ENCODE measurements around the gene XYLT1.
A peak's percentile ranks its signal among the peaks of the same experiment; 100 is the strongest.
"Not testable (repeated sequence)": the region's sequence is repeated elsewhere in the genome, so short reads cannot be mapped to it uniquely, and the experiment has no call there.

The XYLT1 gene

GRCh38 chr16:17488506-17488905 is 17.7 kb upstream of the XYLT1 start:
- no peak for DNase-seq

- no peak for DNase-seq
These were observed 12.6 kb upstream of the XYLT1 start for GRCh38 chr16:17483351-17483750.

- not testable (repeated sequence) for DNase-seq
These were observed 11.6 kb upstream of the XYLT1 start for GRCh38 chr16:17482341-17482740.

- DNase-seq = no peak
These were observed 11.0 kb upstream of the XYLT1 start for GRCh38 chr16:17481736-17482135.

GRCh38 chr16:17477260-17477545 is 6.4 kb upstream of the XYLT1 start:
- DNase-seq = not testable (repeated sequence)

GRCh38 chr16:17476414-17477259 is 5.9 kb upstream of the XYLT1 start:
- peak; percentile 57 for DNase-seq

- DNase-seq = no peak
These were observed 4.3 kb upstream of the XYLT1 start for GRCh38 chr16:17475104-17475503.

GRCh38 chr16:17474572-17474971 is 3.8 kb upstream of the XYLT1 start:
- DNase-seq = no peak

- DNase-seq = no peak
These were observed 3.3 kb upstream of the XYLT1 start for GRCh38 chr16:17474037-17474436.

GRCh38 chr16:17471719-17472461 is 1.1 kb upstream of the XYLT1 start:
- DNase-seq = no peak

GRCh38 chr16:17470182-17470907 is 415 bp downstream of the XYLT1 start:
- peak; percentile 22 for DNase-seq

GRCh38 chr16:17469741-17470181 is 999 bp downstream of the XYLT1 start:
- peak; percentile 24 for DNase-seq

- DNase-seq = no peak
These were observed 1.6 kb downstream of the XYLT1 start for GRCh38 chr16:17469011-17469740.

GRCh38 chr16:17468611-17469010 is 2.1 kb downstream of the XYLT1 start:
- no peak for DNase-seq

GRCh38 chr16:17467923-17468540 is 2.7 kb downstream of the XYLT1 start:
- peak; percentile 56 for DNase-seq

- no peak for DNase-seq
These were observed 3.9 kb downstream of the XYLT1 start for GRCh38 chr16:17466876-17467275.

GRCh38 chr16:17465460-17465859 is 5.3 kb downstream of the XYLT1 start:
- DNase-seq = no peak

GRCh38 chr16:17463335-17463734 is 7.4 kb downstream of the XYLT1 start:
- no peak for DNase-seq

- DNase-seq = no peak
These were observed 8.6 kb downstream of the XYLT1 start for GRCh38 chr16:17461951-17462729.

GRCh38 chr16:17460890-17461289 is 9.9 kb downstream of the XYLT1 start:
- no peak for DNase-seq

- DNase-seq = no peak
These were observed 10.7 kb downstream of the XYLT1 start for GRCh38 chr16:17459903-17460521.
